Body of pancreas (tissue), 4 donors: Measurements from ENCODE around the gene LTBP1. TPM values are rescaled to one million over a fixed set of nuclear protein-coding genes. Genes with fewer than 3 reads are reported as not detected.

Experiments
- ATAC-seq: fragments of 150-250 bp; one replicate; pipeline ENCODE4 v1.9.1; 2016
- DNase-seq, 4 donors: peaks; one replicate each; pipeline ENCODE4 v3.0.0-alpha.2; 2019
- H3K27ac ChIP-seq, 4 donors: fragments of 200-600 bp; sonication (generic); 1 replicate in 3 of 4; 2 replicates in 1 of 4; pipeline versions ENCODE4 v1.5.1 to v1.6.1; 2016 to 2019; ENCODE audit warnings: mild to moderate bottlenecking in 1 of 4, mixed read lengths in 1 of 4, moderate library complexity in 1 of 4
- H3K27me3 ChIP-seq, 2 donors: fragments of 200-600 bp; sonication (generic); one replicate each; pipeline ENCODE4 v1.6.0; 2016; ENCODE audit warnings: mild to moderate bottlenecking in 1 of 2
- H3K36me3 ChIP-seq, 2 donors: fragments of 200-600 bp; sonication (generic); replicated peaks in 1 of 2; 2 replicates each; pipeline ENCODE4 v1.5.1; 2016; ENCODE audit warnings: low read depth in 2 of 2; ENCODE audit not compliant: insufficient read depth in 1 of 2
- H3K4me1 ChIP-seq: fragments of 200-600 bp; sonication (generic); one replicate; pipeline ENCODE4 v1.6.0; 2016
- H3K4me3 ChIP-seq, 2 donors: fragments of 200-600 bp; sonication (generic); 1 replicate in 1 of 2; 2 replicates in 1 of 2; pipeline ENCODE4 v1.5.1; 2016 to 2019
- H3K9me3 ChIP-seq, 3 donors: fragments of 200-600 bp; sonication (generic); 1 replicate in 2 of 3; 2 replicates in 1 of 3; pipeline ENCODE4 v1.5.1; 2016
- CTCF ChIP-seq, 7 experiments: fragments of 450-650 bp in 4 of 7; fragments of 200-600 bp in 3 of 7; sonication (generic) in 3 of 7; IDR thresholded peaks; one replicate each; pipeline ENCODE4 v1.5.1; 2016 to 2019; ENCODE audit warnings: antibody characterized with exemption in 7 of 7
- POLR2A ChIP-seq, 3 donors: fragments of 450-650 bp; IDR thresholded peaks; one replicate each; pipeline ENCODE4 v1.6.1; 2016; ENCODE audit warnings: antibody characterized with exemption in 3 of 3, mild to moderate bottlenecking in 2 of 3
- WGBS, 2 donors: methylation state at CpG; one replicate each; pipeline ENCODE4 v1.1.5; 2017; 5-methylcytosine and 5-hydroxymethylcytosine counted together
- intact Hi-C: fragments of 100-400 bp; cut with DNase I; formaldehyde crosslinking; loops from one replicate; pipeline ENCODE4 v1.15.1; 2023
- total RNA-seq, 2 donors: library from RNA; depleted of rRNA; stranded (reverse); fragments of >200 nt; gene quantifications; one replicate each; pipeline ENCODE4 v1.1.0, GENCODE V29; 2016

The LTBP1 gene
- total RNA-seq, 2 donors from 2014 or later: 8.8 to 10.2 TPM

DNA sequence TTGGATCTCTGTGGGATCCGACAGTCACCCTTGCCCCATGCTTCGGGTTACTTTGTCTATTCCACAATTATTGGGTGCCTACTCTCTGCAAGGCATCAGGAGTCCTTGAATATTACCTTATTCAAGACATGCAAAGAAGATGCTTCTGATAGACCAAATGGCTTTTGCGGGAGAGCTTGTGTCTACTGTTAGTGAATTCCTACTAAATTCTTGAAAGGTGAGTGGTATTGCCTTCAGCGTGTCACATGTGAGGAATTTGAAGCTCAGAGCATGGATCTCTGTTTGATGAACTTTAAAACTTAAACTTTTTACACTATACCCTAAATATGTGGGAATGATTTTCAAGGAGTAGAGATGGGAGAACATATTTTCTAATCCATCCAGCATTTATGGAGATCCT lies 184.4 kb downstream of the LTBP1 start:
- Histone ChIP-seq H3K27me3 (no peaks in the 10 kb centered on the region), H3K36me3 (no peaks in the 10 kb centered on the region), H3K4me1 (no peaks in the 10 kb centered on the region), H3K27ac (no peak overlapping the region), H3K9me3 (no peaks in the 10 kb centered on the region), H3K4me3 (no peak overlapping the region)
- DNase-seq (no peak), ATAC-seq (no peak)
- TF ChIP-seq POLR2A (IDR thresholded peaks at IDR 0.05) (no peak), CTCF (IDR thresholded peaks at IDR 0.05) (no peak)
- WGBS, 2 donors: 95 to 97% methylated on average over 4 of the region's 4 CpGs
- intact Hi-C loops: no loop called here

DNA sequence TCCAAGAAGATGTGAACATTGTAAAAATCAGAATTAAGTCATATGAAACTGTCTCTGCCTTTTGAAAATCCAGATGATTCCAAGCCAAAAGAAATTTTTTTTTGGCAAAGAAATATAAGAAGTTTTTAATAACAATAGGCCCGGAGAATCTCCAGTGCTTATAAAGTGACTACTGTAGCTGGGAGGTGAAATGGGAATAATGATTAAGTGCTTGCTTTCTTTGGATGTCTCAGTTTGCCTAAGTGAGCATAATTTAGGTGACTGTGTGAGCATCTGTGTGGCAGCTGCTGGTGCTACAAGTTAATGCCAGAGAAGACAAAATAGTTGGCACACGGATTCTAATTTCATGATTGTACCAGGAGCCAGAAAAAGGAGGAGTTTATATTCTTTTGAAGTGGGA lies 185.0 kb downstream of the LTBP1 start:
- DNase-seq (no peak), ATAC-seq (no peak)
- no peak for TF ChIP-seq POLR2A (IDR thresholded peaks at IDR 0.05)
- TF ChIP-seq CTCF (IDR thresholded peaks at IDR 0.05): no peak
- H3K36me3 ChIP-seq: no peaks in the 10 kb centered on the region
- no peaks in the 10 kb centered on the region for H3K27me3 ChIP-seq
- no peaks in the 10 kb centered on the region for H3K9me3 ChIP-seq
- no peak overlapping the region for H3K4me3 ChIP-seq
- intact Hi-C loops: no loop called here
- no peak overlapping the region for H3K27ac ChIP-seq
- WGBS, 2 donors: 39 to 42% methylated on average over 2 of the region's 2 CpGs
- no peaks in the 10 kb centered on the region for H3K4me1 ChIP-seq

GRCh38 chr2:33133454-33133952 lies 186.8 kb downstream of the LTBP1 start:
- Histone ChIP-seq H3K9me3 (no peaks in the 10 kb centered on the region), H3K36me3 (no peaks in the 10 kb centered on the region), H3K27me3 (no peaks in the 10 kb centered on the region), H3K4me1 (no peaks in the 10 kb centered on the region), H3K27ac (peak overlapping the region in 1 of 4 donors; percentile 28), H3K4me3 (no peak overlapping the region)
- WGBS, 2 donors: 62 to 71% methylated on average over 7 of the region's 7 CpGs
- ATAC-seq (peak; percentile 58), DNase-seq (peak in 3 of 4 donors; percentile 5 to 14 (median 14))
- intact Hi-C loops: no loop called here
- TF ChIP-seq POLR2A (IDR thresholded peaks at IDR 0.05) (no peak), CTCF (IDR thresholded peaks at IDR 0.05) (no peak)

- H3K4me1 ChIP-seq: no peaks in the 10 kb centered on the region
- TF ChIP-seq POLR2A (IDR thresholded peaks at IDR 0.05) (peak in 2 of 3 donors; percentile 10 to 19), CTCF (IDR thresholded peaks at IDR 0.05) (no peak)
- H3K4me3 ChIP-seq: no peak overlapping the region
- H3K27ac ChIP-seq: peak overlapping the region in 1 of 4 donors; percentile 28
- DNase-seq (peak; percentile 12 to 40 (median 26)), ATAC-seq (peak; percentile 54)
- H3K27me3 ChIP-seq: no peaks in the 10 kb centered on the region
- H3K36me3 ChIP-seq: no peaks in the 10 kb centered on the region
- 58 to 62% methylated on average over 14 of the region's 14 CpGs for WGBS, 2 donors
- H3K9me3 ChIP-seq: no peaks in the 10 kb centered on the region
- intact Hi-C loops: no loop called here
Measured at GRCh38 chr2:33134086-33134771, 187.5 kb downstream of the LTBP1 start.
